Naive B cell (primary cell): ENCODE data around the gene LSP1. TPM values are rescaled to one million over a fixed set of nuclear protein-coding genes. Genes with fewer than 3 reads are reported as not detected.

Experiments
- ATAC-seq, 2 donors: fragments of 150-1000 bp; cut with Tn5 transposase; 2 replicates each; pipeline ENCODE4 v1.10.0; 2021; ENCODE audit warnings: low read depth in 2 of 2, mild to moderate bottlenecking in 2 of 2, moderate library complexity in 2 of 2
- DNase-seq: peaks from one replicate; pipeline ENCODE4 v3.0.0; 2022
- H3K27ac Mint-ChIP-seq, 6 donors: one replicate each; pipeline ENCODE4 v1.8.0; 2020 to 2022; ENCODE audit warnings: mild to moderate bottlenecking in 6 of 6, mixed read lengths in 6 of 6, moderate library complexity in 5 of 6, inconsistent platforms in 2 of 6
- H3K27me3 Mint-ChIP-seq, 3 donors: one replicate each; pipeline ENCODE4 v1.8.0; 2021 to 2022; ENCODE audit warnings: mixed read lengths in 3 of 3, mild to moderate bottlenecking in 1 of 3
- H3K36me3 Mint-ChIP-seq, 2 donors: one replicate each; pipeline ENCODE4 v1.8.0; 2020 to 2022; ENCODE audit warnings: mixed read lengths in 2 of 2, inconsistent platforms in 1 of 2, mild to moderate bottlenecking in 1 of 2
- H3K4me1 Mint-ChIP-seq, 3 donors: one replicate each; pipeline ENCODE4 v1.8.0; 2020 to 2022; ENCODE audit warnings: mixed read lengths in 3 of 3, inconsistent platforms in 1 of 3, mild to moderate bottlenecking in 1 of 3, moderate library complexity in 1 of 3
- H3K4me3 Mint-ChIP-seq, 8 donors: one replicate each; pipeline ENCODE4 v1.8.0; 2020 to 2022; ENCODE audit warnings: mild to moderate bottlenecking in 8 of 8, mixed read lengths in 8 of 8, moderate library complexity in 8 of 8, inconsistent platforms in 2 of 8
- H3K9me3 Mint-ChIP-seq, 7 donors: one replicate each; pipeline ENCODE4 v1.8.0; 2020 to 2022; ENCODE audit warnings: mixed read lengths in 7 of 7, mild to moderate bottlenecking in 5 of 7, inconsistent platforms in 2 of 7, moderate library complexity in 1 of 7
- polyA plus RNA-seq, 6 donors: library from polyadenylated mRNA; unstranded; fragments of 300-500 nt; fragmentation: Illumina TruSeq; gene quantifications; one replicate each; pipeline ENCODE4 v1.2.3, GENCODE V29; 2021; ENCODE audit warnings: low read depth in 6 of 6

The LSP1 gene
- polyA plus RNA-seq, 6 donors from 2014 or later = 342 to 587 (median 422) TPM

DNA sequence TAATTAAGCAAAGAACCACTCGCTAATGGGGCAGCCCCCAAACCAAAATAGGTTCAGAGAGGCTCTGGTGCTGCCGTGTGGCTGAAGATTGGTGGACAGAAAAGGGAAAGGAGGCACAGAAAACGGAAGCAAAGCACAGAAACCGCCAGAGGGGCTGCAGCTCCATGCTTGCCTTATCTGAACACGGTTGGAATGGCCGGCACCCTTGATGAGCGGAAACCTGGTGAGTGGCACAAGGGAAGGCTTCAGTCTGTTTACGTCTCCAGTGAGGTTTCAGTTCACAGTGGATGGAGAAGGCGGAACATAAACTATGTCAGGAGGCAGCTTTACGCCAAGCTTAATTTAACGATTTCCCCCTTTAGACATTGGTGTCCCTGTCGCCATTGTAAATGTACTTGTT, 44.0 kb downstream of the LSP1 start:
- peaks cover 0 to 8% (median 0%) of the 10 kb centered on the region in 7 donors for H3K9me3 Mint-ChIP-seq
- H3K4me3 Mint-ChIP-seq = peak overlapping the region; percentile 72 to 93 (median 82)
- ATAC-seq (peak; percentile 91 to 96), DNase-seq (peak; percentile 37)
- H3K27ac Mint-ChIP-seq = peak overlapping the region in 5 of 6 donors; percentile 5 to 96 (median 77)
- peaks cover 0 to 6% (median 0%) of the 10 kb centered on the region in 3 donors for H3K27me3 Mint-ChIP-seq
- H3K36me3 Mint-ChIP-seq = peaks cover 0 to 6% of the 10 kb centered on the region in 2 donors
- peaks cover 26 to 38% (median 27%) of the 10 kb centered on the region in 3 donors for H3K4me1 Mint-ChIP-seq

- Mint-ChIP-seq H3K27ac (no peak overlapping the region), H3K36me3 (no peaks in the 10 kb centered on the region), H3K4me1 (peaks cover 12 to 20% (median 16%) of the 10 kb centered on the region in 3 donors), H3K27me3 (peaks cover 0 to 6% (median 0%) of the 10 kb centered on the region in 3 donors), H3K4me3 (no peak overlapping the region), H3K9me3 (no peaks in the 10 kb centered on the region)
- DNase-seq = no peak
- no peak for ATAC-seq
Observed at GRCh38 chr11:1899090-1899489, 46.2 kb downstream of the LSP1 start.

DNA sequence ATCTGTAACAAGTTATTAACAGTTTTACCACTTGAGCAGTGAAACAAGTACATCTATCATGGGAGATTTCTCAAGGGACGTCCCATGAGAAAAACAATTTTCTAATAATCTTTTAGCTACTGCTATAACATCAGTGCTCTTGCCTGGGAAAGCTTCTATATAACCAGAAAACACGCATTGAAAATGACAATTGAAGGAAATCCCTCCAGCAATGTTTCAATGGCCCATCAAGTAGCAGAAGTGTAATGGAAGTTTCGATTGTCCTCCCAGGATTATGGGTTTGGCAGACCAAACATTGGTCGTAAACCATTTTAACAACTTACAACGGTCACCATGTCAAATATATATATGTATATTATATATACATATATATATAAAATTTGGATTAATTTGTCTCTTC, 46.8 kb downstream of the LSP1 start:
- no peaks in the 10 kb centered on the region for H3K36me3 Mint-ChIP-seq
- H3K9me3 Mint-ChIP-seq = no peaks in the 10 kb centered on the region
- ATAC-seq = no peak
- no peak for DNase-seq
- H3K27me3 Mint-ChIP-seq = peaks cover 0 to 6% (median 0%) of the 10 kb centered on the region in 3 donors
- peaks cover 12 to 20% (median 16%) of the 10 kb centered on the region in 3 donors for H3K4me1 Mint-ChIP-seq
- no peak overlapping the region for H3K4me3 Mint-ChIP-seq
- no peak overlapping the region for H3K27ac Mint-ChIP-seq

GRCh38 chr11:1906181-1906580, 53.3 kb downstream of the LSP1 start:
- peaks cover 0 to 5% (median 0%) of the 10 kb centered on the region in 3 donors for H3K4me1 Mint-ChIP-seq
- H3K27ac Mint-ChIP-seq = no peak overlapping the region
- DNase-seq = no peak
- no peaks in the 10 kb centered on the region for H3K36me3 Mint-ChIP-seq
- H3K27me3 Mint-ChIP-seq = peaks cover 0 to 5% (median 5%) of the 10 kb centered on the region in 3 donors
- H3K9me3 Mint-ChIP-seq = no peaks in the 10 kb centered on the region
- no peak overlapping the region for H3K4me3 Mint-ChIP-seq
- ATAC-seq = no peak

- Mint-ChIP-seq H3K4me3 (no peak overlapping the region), H3K4me1 (peaks cover 0 to 5% (median 0%) of the 10 kb centered on the region in 3 donors), H3K27ac (no peak overlapping the region), H3K36me3 (no peaks in the 10 kb centered on the region), H3K27me3 (peaks cover 0 to 5% (median 5%) of the 10 kb centered on the region in 3 donors), H3K9me3 (no peaks in the 10 kb centered on the region)
- ATAC-seq (no peak), DNase-seq (no peak)
Observed at GRCh38 chr11:1906611-1907423, 53.9 kb downstream of the LSP1 start.

DNA sequence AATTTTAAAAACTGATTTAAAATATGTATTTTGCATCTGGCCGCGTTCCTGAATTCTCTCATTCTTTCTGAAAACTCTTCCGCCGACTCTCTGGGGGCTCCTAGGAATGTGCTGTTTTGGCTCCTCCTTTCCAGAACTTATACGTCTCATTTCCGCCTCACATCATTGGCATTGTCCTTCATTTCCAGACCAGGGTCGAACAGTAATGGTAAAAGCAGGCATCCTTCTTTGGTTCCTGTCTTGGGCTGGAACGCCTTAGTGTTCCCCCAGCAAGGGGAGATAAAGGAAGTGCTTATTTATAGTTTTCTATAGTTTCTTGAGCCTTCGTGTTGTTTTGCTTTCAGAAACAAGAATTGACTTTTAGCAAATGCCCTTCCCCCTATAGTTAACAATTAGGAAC, 55.7 kb downstream of the LSP1 start:
- Mint-ChIP-seq H3K27me3 (peaks cover 0 to 7% (median 5%) of the 10 kb centered on the region in 3 donors), H3K9me3 (no peaks in the 10 kb centered on the region), H3K4me3 (no peak overlapping the region), H3K27ac (peak overlapping the region in 1 of 6 donors; percentile 36), H3K36me3 (no peaks in the 10 kb centered on the region), H3K4me1 (peaks cover 0 to 5% (median 4%) of the 10 kb centered on the region in 3 donors)
- ATAC-seq = no peak
- no peak for DNase-seq

- DNase-seq = no peak
- Mint-ChIP-seq H3K9me3 (no peaks in the 10 kb centered on the region), H3K4me3 (peak overlapping the region in 1 of 8 donors; percentile 35)
Observed at GRCh38 chr11:1909524-1909923, 56.6 kb downstream of the LSP1 start.

DNA sequence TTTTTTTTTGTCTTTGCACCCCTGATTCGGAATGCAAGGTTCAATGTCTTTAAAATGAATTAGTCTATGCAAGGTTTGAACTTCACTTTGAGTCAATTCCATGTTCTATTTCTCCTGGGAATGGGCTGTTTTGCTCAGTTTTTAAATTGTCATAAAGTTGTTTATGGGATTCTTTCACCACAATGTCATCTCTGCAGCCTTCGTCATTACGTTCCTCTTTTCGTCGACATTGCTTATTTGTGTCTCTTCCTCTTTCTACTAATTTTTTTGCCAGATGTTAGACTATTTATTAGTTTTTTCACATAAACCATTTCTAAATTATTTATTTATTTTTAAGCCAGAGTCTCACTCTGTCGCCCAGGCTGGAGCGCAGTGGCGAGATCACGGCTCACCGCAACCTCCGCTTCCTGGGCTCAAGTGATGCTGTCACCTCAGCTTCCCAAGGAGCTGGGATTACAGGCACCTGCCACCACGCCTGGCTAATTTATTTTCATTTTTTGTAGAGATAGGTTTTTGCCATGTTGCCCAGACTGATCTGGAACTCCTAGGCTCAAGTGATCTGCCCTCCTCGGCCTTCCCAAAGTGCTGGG, 59.5 kb downstream of the LSP1 start:
- H3K4me1 Mint-ChIP-seq = peaks cover 10 to 21% (median 20%) of the 10 kb centered on the region in 3 donors
- no peak overlapping the region for H3K4me3 Mint-ChIP-seq
- peak overlapping the region in 2 of 6 donors; percentile 22 to 32 for H3K27ac Mint-ChIP-seq
- no peaks in the 10 kb centered on the region for H3K9me3 Mint-ChIP-seq
- H3K27me3 Mint-ChIP-seq = peaks cover 11 to 20% (median 18%) of the 10 kb centered on the region in 3 donors
- DNase-seq = no peak
- peak in 1 of 2 donors; percentile 41 for ATAC-seq
- no peaks in the 10 kb centered on the region for H3K36me3 Mint-ChIP-seq

More at GRCh38 chr11:1909524-1909923, 56.6 kb downstream of the LSP1 start:
- H3K27ac Mint-ChIP-seq = peak overlapping the region in 1 of 6 donors; percentile 70
- no peaks in the 10 kb centered on the region for H3K36me3 Mint-ChIP-seq
- ATAC-seq = no peak
- peaks cover 1 to 12% (median 8%) of the 10 kb centered on the region in 3 donors for H3K4me1 Mint-ChIP-seq
- peaks cover 8 to 16% (median 10%) of the 10 kb centered on the region in 3 donors for H3K27me3 Mint-ChIP-seq

- peaks cover 10 to 21% (median 20%) of the 10 kb centered on the region in 3 donors for H3K4me1 Mint-ChIP-seq
- peaks cover 11 to 20% (median 18%) of the 10 kb centered on the region in 3 donors for H3K27me3 Mint-ChIP-seq
- H3K9me3 Mint-ChIP-seq = no peaks in the 10 kb centered on the region
- no peak for ATAC-seq
- no peak overlapping the region for H3K4me3 Mint-ChIP-seq
- no peak for DNase-seq
- peak overlapping the region in 1 of 6 donors; percentile 36 for H3K27ac Mint-ChIP-seq
- no peaks in the 10 kb centered on the region for H3K36me3 Mint-ChIP-seq
Observed at GRCh38 chr11:1913271-1914060, 60.6 kb downstream of the LSP1 start.

- Mint-ChIP-seq H3K27ac (peak overlapping the region in 3 of 6 donors; percentile 1 to 5 (median 3)), H3K36me3 (no peaks in the 10 kb centered on the region), H3K4me1 (peaks cover 10 to 21% (median 20%) of the 10 kb centered on the region in 3 donors), H3K27me3 (peaks cover 11 to 20% (median 18%) of the 10 kb centered on the region in 3 donors), H3K4me3 (peak overlapping the region in 2 of 8 donors; percentile 1 to 5), H3K9me3 (no peaks in the 10 kb centered on the region)
- DNase-seq (no peak), ATAC-seq (no peak)
Observed at GRCh38 chr11:1915795-1916131, 62.9 kb downstream of the LSP1 start.

- Mint-ChIP-seq H3K9me3 (no peaks in the 10 kb centered on the region), H3K27me3 (peaks cover 11 to 20% (median 18%) of the 10 kb centered on the region in 3 donors), H3K36me3 (no peaks in the 10 kb centered on the region), H3K4me1 (peaks cover 10 to 21% (median 20%) of the 10 kb centered on the region in 3 donors), H3K4me3 (peak overlapping the region in 1 of 8 donors; percentile 5), H3K27ac (peak overlapping the region in 2 of 6 donors; percentile 5 to 47)
- ATAC-seq (no peak), DNase-seq (no peak)
Observed at GRCh38 chr11:1916132-1916985, 63.5 kb downstream of the LSP1 start.

DNA sequence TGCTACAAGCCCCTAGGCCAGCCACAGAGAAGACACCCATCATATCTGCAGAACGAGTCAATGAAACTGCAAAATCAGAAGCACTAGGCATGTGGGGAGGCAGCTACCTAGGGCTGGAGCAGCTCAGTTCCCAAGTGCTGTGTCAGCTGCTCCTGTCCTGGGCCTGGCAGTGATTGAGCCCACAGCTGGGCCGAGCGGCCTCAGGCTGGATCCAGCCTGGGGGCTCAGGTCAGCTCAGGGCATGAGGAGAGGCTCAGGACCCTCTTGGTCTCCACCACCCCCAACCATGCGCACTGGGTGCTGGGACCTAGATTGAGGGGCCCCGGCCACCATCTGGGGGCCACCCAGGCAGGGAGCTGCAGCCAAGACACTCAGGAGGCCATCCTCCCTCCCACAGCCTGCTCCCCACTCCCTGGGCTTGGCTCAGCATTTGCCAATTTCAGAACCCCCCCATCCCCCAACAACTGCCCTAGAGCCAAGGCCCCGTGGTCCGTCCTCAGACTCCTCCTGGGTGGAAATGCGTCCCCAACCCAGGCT, 64.2 kb downstream of the LSP1 start:
- H3K4me3 Mint-ChIP-seq = no peak overlapping the region

More for the DNA sequence above, 64.2 kb downstream of the LSP1 start:
- Mint-ChIP-seq H3K27ac (peak overlapping the region in 1 of 6 donors; percentile 47), H3K4me1 (peaks cover 10 to 21% (median 20%) of the 10 kb centered on the region in 3 donors), H3K9me3 (no peaks in the 10 kb centered on the region), H3K36me3 (no peaks in the 10 kb centered on the region), H3K27me3 (peaks cover 11 to 20% (median 18%) of the 10 kb centered on the region in 3 donors)
- DNase-seq (no peak), ATAC-seq (no peak)
